RWPE2 (cell line): ENCODE data around the gene HELZ2.
A peak's percentile ranks its signal among the peaks of the same experiment; 100 is the strongest.
"Not testable (repeated sequence)": the region's sequence is repeated elsewhere in the genome, so short reads cannot be mapped to it uniquely, and the experiment has no call there.

ENCODE experiments used
- ATAC-seq: fragments of 200-7000 bp; cut with Tn5 transposase; 3 replicates; pipeline ENCODE4 v1.9.1; 2021; ENCODE audit warnings: low read depth
- DNase-seq: peaks from one replicate; pipeline ENCODE4 v3.0.0-alpha.2; 2020; ENCODE audit warnings: low spot score
- H3K27ac ChIP-seq: fragments of 450-650 bp; 2 replicates; pipeline ENCODE4 v1.5.1; 2017; ENCODE audit warnings: mild to moderate bottlenecking; ENCODE audit not compliant: poor library complexity, severe bottlenecking
- H3K27me3 ChIP-seq: fragments of 250-450 bp; sonication (Bioruptor Pico); 2 replicates; pipeline ENCODE4 v1.5.1; 2021; ENCODE audit warnings: mild to moderate bottlenecking, moderate library complexity; ENCODE audit not compliant: insufficient read depth, poor library complexity, severe bottlenecking
- H3K36me3 ChIP-seq: fragments of 250-450 bp; sonication (Bioruptor Pico); 2 replicates; pipeline ENCODE4 v1.5.1; 2020; ENCODE audit warnings: low read depth, mild to moderate bottlenecking, moderate library complexity
- H3K4me1 ChIP-seq: fragments of 250-450 bp; sonication (Bioruptor Pico); 2 replicates; pipeline ENCODE4 v1.5.1; 2021; ENCODE audit warnings: mild to moderate bottlenecking, moderate library complexity; ENCODE audit not compliant: insufficient read depth, poor library complexity, severe bottlenecking
- H3K4me3 ChIP-seq: fragments of 250-450 bp; sonication (Bioruptor Pico); 2 replicates; pipeline ENCODE4 v1.5.1; 2021; ENCODE audit warnings: mild to moderate bottlenecking, moderate library complexity; ENCODE audit not compliant: severe bottlenecking
- H3K9me3 ChIP-seq: fragments of 250-450 bp; sonication (Bioruptor Pico); 2 replicates; pipeline ENCODE4 v1.5.1; 2021; ENCODE audit warnings: mild to moderate bottlenecking, moderate library complexity; ENCODE audit not compliant: severe bottlenecking
- CTCF ChIP-seq: fragments of 450-650 bp; IDR thresholded peaks from one replicate; pipeline ENCODE4 v1.5.1; 2017; ENCODE audit warnings: mild to moderate bottlenecking, moderate library complexity; ENCODE audit not compliant: poor library complexity, severe bottlenecking

HELZ2 gene

GRCh38 chr20:63560333-63560805 lies 13.7 kb downstream of the HELZ2 start:
- no peak for ATAC-seq

GRCh38 chr20:63559485-63560332 lies 14.3 kb downstream of the HELZ2 start:
- H3K4me1 ChIP-seq, H3K27ac ChIP-seq, H3K27me3 ChIP-seq, H3K9me3 ChIP-seq, ATAC-seq, H3K4me3 ChIP-seq: not testable (repeated sequence)
- peaks cover 38% of the 10 kb centered on the region for H3K36me3 ChIP-seq
- DNase-seq: peak; percentile 86

More at GRCh38 chr20:63560333-63560805, 13.7 kb downstream of the HELZ2 start:
- H3K36me3 ChIP-seq: peaks cover 38% of the 10 kb centered on the region
- H3K9me3 ChIP-seq: no peaks in the 10 kb centered on the region
- no peaks in the 10 kb centered on the region for H3K27me3 ChIP-seq
- no peaks in the 10 kb centered on the region for H3K4me1 ChIP-seq
- H3K4me3 ChIP-seq: no peak overlapping the region
- no peak overlapping the region for H3K27ac ChIP-seq
- TF ChIP-seq CTCF: no peak
- no peak for DNase-seq

GRCh38 chr20:63558804-63559484 lies 15.1 kb downstream of the HELZ2 start:
- Histone ChIP-seq H3K27me3 (no peaks in the 10 kb centered on the region), H3K4me1 (no peaks in the 10 kb centered on the region), H3K36me3 (peaks cover 37% of the 10 kb centered on the region), H3K4me3 (no peak overlapping the region), H3K27ac (no peak overlapping the region), H3K9me3 (no peaks in the 10 kb centered on the region)
- TF ChIP-seq CTCF: no peak
- ATAC-seq: no peak
- no peak for DNase-seq

GRCh38 chr20:63557481-63557891 lies 16.6 kb downstream of the HELZ2 start:
- Histone ChIP-seq H3K27me3 (no peaks in the 10 kb centered on the region), H3K9me3 (no peaks in the 10 kb centered on the region), H3K36me3 (peaks cover 31% of the 10 kb centered on the region), H3K4me3 (no peak overlapping the region), H3K27ac (no peak overlapping the region), H3K4me1 (peaks cover 7% of the 10 kb centered on the region)
- no peak for TF ChIP-seq CTCF
- DNase-seq: peak; percentile 83
- ATAC-seq: no peak

GRCh38 chr20:63556873-63557478 lies 17.1 kb downstream of the HELZ2 start:
- H3K27ac ChIP-seq: no peak overlapping the region
- peaks cover 28% of the 10 kb centered on the region for H3K36me3 ChIP-seq
- ATAC-seq (no peak), DNase-seq (peak; percentile 89)
- TF ChIP-seq CTCF: no peak
- no peaks in the 10 kb centered on the region for H3K9me3 ChIP-seq
- no peaks in the 10 kb centered on the region for H3K27me3 ChIP-seq
- peaks cover 9% of the 10 kb centered on the region for H3K4me1 ChIP-seq
- no peak overlapping the region for H3K4me3 ChIP-seq
